GM19023 (cell line): Measurements from ENCODE around the gene SVOPL.

Source experiments
- ATAC-seq: cut with Tn5 transposase; IDR thresholded peaks from one replicate; pipeline ENCODE4 v1.9.1; 2021; ENCODE audit warnings: mild to moderate bottlenecking, moderate library complexity; ENCODE audit not compliant: unreplicated experiment

Gene SVOPL

GRCh38 chr7:138610671-138611170 is 90.4 kb downstream of the SVOPL start:
- ATAC-seq: no peak

GRCh38 chr7:138608275-138608674 is 92.9 kb downstream of the SVOPL start:
- ATAC-seq: peak; percentile 75

GRCh38 chr7:138607216-138608126 is 93.7 kb downstream of the SVOPL start:
- no peak for ATAC-seq

GRCh38 chr7:138606236-138606635 is 94.9 kb downstream of the SVOPL start:
- no peak for ATAC-seq

GRCh38 chr7:138603549-138604318 is 97.4 kb downstream of the SVOPL start:
- no peak for ATAC-seq

GRCh38 chr7:138602451-138602850 is 98.7 kb downstream of the SVOPL start:
- ATAC-seq: no peak

- ATAC-seq: no peak
Measured at GRCh38 chr7:138595454-138595853, 105.7 kb downstream of the SVOPL start.

GRCh38 chr7:138590154-138590553 is 111.0 kb downstream of the SVOPL start:
- ATAC-seq: no peak

- ATAC-seq: no peak
Measured at GRCh38 chr7:138588986-138589385, 112.2 kb downstream of the SVOPL start.

- no peak for ATAC-seq
Measured at GRCh38 chr7:138587485-138587884, 113.7 kb downstream of the SVOPL start.

- no peak for ATAC-seq
Measured at GRCh38 chr7:138585283-138585993, 115.7 kb downstream of the SVOPL start.

GRCh38 chr7:138584696-138585095 is 116.5 kb downstream of the SVOPL start:
- ATAC-seq: no peak

- no peak for ATAC-seq
Measured at GRCh38 chr7:138584283-138584682, 116.9 kb downstream of the SVOPL start.

GRCh38 chr7:138581065-138581464 is 120.1 kb downstream of the SVOPL start:
- ATAC-seq: no peak

GRCh38 chr7:138579671-138580070 is 121.5 kb downstream of the SVOPL start:
- ATAC-seq: no peak

GRCh38 chr7:138579136-138579535 is 122.0 kb downstream of the SVOPL start:
- no peak for ATAC-seq

- no peak for ATAC-seq
Measured at GRCh38 chr7:138575897-138576428, 125.2 kb downstream of the SVOPL start.

- no peak for ATAC-seq
Measured at GRCh38 chr7:138573741-138574140, 127.4 kb downstream of the SVOPL start.

- ATAC-seq: no peak
Measured at GRCh38 chr7:138570715-138571114, 130.4 kb downstream of the SVOPL start.

GRCh38 chr7:138569418-138569817 is 131.7 kb downstream of the SVOPL start:
- no peak for ATAC-seq

- no peak for ATAC-seq
Measured at GRCh38 chr7:138568655-138569054, 132.5 kb downstream of the SVOPL start.
